ENCODE results near the gene DNAH9.

Gene DNAH9

DNA sequence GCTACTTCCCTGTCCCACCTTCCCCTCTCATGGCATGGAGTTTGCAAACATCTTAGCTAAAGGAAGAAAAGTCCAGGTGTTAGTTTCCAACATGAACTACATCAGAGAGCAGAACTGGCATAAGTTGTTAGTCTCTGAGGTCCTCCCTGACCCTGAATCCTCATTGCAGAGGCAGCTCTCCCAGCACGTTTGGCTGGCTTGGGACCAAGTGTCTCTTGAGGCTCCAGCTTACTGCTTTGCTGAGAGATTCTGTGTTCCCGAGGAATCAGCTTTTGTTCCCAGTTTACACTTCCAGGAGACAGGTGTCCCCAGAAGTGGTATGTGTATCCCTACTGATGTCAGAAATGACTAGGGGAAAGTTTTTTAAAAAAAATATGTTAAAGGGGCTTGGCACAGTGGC lies 14.7 kb downstream of the DNAH9 start:
- Histone ChIP-seq H3K9me3 (ENCODE audit: insufficient read depth, low read depth, low read length) (no peaks in the 10 kb centered on the region), H3K27ac (ENCODE audit: low read length) (no peak overlapping the region), H3K4me1 (ENCODE audit: insufficient read depth, low read length) (no peaks in the 10 kb centered on the region), H3K4me3 (ENCODE audit: low read length) (no peak overlapping the region), H3K9ac (ENCODE audit: low read depth, low read length) (no peak overlapping the region), H3K27me3 (ENCODE audit: insufficient read depth, low read length) (no peaks in the 10 kb centered on the region), H3K36me3 (ENCODE audit: insufficient read depth, low read depth, low read length) (no peaks in the 10 kb centered on the region)

GRCh38 chr17:11618861-11619566 lies 20.7 kb downstream of the DNAH9 start:
- no peak overlapping the region for H3K9ac ChIP-seq (ENCODE audit: low read depth, low read length)
- no peaks in the 10 kb centered on the region for H3K4me1 ChIP-seq (ENCODE audit: insufficient read depth, low read length)
- H3K4me3 ChIP-seq (ENCODE audit: low read length), result no peak overlapping the region
- H3K27ac ChIP-seq (ENCODE audit: low read length), result no peak overlapping the region
- H3K36me3 ChIP-seq (ENCODE audit: insufficient read depth, low read depth, low read length), result no peaks in the 10 kb centered on the region
- no peaks in the 10 kb centered on the region for H3K9me3 ChIP-seq (ENCODE audit: insufficient read depth, low read depth, low read length)
- no peaks in the 10 kb centered on the region for H3K27me3 ChIP-seq (ENCODE audit: insufficient read depth, low read length)

- Histone ChIP-seq H3K4me1 (ENCODE audit: insufficient read depth, low read length) (no peaks in the 10 kb centered on the region), H3K4me3 (ENCODE audit: low read length) (no peak overlapping the region), H3K27me3 (ENCODE audit: insufficient read depth, low read length) (no peaks in the 10 kb centered on the region), H3K9ac (ENCODE audit: low read depth, low read length) (no peak overlapping the region), H3K36me3 (ENCODE audit: insufficient read depth, low read depth, low read length) (no peaks in the 10 kb centered on the region), H3K9me3 (ENCODE audit: insufficient read depth, low read depth, low read length) (no peaks in the 10 kb centered on the region), H3K27ac (ENCODE audit: low read length) (no peak overlapping the region)
Observed at GRCh38 chr17:11622492-11622891, 24.2 kb downstream of the DNAH9 start.

DNA sequence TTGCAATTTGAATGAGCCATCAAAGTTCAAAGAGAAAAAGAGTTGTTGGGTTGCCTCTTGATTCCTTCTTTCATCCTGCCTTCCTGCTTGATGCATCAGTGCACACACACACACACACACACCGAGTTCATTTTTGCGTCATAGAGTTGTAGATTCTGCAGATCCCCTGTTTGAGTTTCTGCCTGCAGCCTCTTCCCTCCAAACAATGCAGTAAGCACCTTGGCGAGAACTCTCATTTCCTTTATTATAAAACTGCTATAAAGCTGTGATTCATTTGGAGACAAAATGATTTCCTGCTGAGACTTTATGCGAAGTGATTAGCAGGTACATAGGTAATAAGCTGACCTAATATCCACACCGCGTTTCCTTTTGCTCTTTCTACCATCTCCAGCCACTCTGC lies 26.7 kb downstream of the DNAH9 start:
- Histone ChIP-seq H3K36me3 (ENCODE audit: insufficient read depth, low read depth, low read length) (no peaks in the 10 kb centered on the region), H3K4me1 (ENCODE audit: insufficient read depth, low read length) (no peaks in the 10 kb centered on the region), H3K4me3 (ENCODE audit: low read length) (no peak overlapping the region), H3K9ac (ENCODE audit: low read depth, low read length) (no peak overlapping the region), H3K27ac (ENCODE audit: low read length) (no peak overlapping the region), H3K9me3 (ENCODE audit: insufficient read depth, low read depth, low read length) (no peaks in the 10 kb centered on the region), H3K27me3 (ENCODE audit: insufficient read depth, low read length) (no peaks in the 10 kb centered on the region)

DNA sequence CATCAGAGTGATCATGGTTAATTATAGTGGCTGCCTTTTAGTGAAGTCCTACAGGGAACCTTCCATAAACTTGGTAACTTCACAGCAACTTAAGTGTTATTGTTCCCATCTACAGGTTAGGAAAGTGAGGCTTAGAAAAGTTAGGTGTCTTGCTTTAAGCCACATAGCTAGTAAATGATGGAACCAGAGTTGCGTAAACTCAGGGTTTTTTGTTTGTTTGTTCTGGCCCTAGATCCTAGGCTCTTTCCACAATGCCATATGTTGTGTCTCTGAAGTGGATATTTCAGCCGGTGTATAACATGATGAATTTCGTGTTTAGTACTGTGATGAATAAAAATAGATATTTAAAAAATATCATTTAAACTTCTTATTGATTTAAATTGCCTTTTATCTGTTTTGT lies 27.6 kb downstream of the DNAH9 start:
- H3K4me3 ChIP-seq (ENCODE audit: low read length), result no peak overlapping the region
- H3K27ac ChIP-seq (ENCODE audit: low read length), result no peak overlapping the region
- H3K9me3 ChIP-seq (ENCODE audit: insufficient read depth, low read depth, low read length), result no peaks in the 10 kb centered on the region
- H3K9ac ChIP-seq (ENCODE audit: low read depth, low read length), result no peak overlapping the region
- no peaks in the 10 kb centered on the region for H3K4me1 ChIP-seq (ENCODE audit: insufficient read depth, low read length)
- H3K36me3 ChIP-seq (ENCODE audit: insufficient read depth, low read depth, low read length), result no peaks in the 10 kb centered on the region
- H3K27me3 ChIP-seq (ENCODE audit: insufficient read depth, low read length), result no peaks in the 10 kb centered on the region

DNA sequence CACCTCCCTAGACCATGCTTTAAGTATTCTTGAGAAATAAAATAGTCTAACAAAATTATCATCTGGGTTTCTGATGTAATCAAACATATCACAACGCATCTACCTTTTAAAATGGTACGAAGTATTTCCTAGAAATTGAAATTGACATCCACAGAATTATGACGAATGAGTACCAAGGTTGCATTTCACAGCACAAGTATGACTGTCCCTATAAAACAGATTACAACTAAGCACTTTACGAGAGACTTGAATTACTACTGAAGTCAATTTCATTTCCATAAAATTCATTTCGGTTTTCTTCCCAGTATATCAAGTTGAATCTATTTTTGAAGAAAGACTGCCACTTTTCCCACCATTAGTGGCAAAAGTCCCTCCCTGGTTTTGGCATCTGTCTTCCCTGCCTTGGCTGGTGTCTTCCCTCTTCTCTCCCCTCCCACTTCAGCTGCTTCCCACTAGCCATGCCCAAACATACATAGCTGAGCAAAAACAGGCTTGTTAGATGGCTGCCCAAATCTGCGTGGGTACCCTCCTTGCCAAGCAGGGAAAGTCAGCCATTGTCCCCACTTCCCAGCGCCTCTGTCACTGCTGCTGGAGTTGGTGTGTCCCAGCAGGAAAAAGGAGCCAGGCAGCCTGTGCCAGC lies 29.2 kb downstream of the DNAH9 start:
- H3K9me3 ChIP-seq (ENCODE audit: insufficient read depth, low read depth, low read length), result no peaks in the 10 kb centered on the region
- no peaks in the 10 kb centered on the region for H3K27me3 ChIP-seq (ENCODE audit: insufficient read depth, low read length)
- H3K36me3 ChIP-seq (ENCODE audit: insufficient read depth, low read depth, low read length), result no peaks in the 10 kb centered on the region
- no peak overlapping the region for H3K27ac ChIP-seq (ENCODE audit: low read length)
- H3K4me3 ChIP-seq (ENCODE audit: low read length), result no peak overlapping the region
- no peaks in the 10 kb centered on the region for H3K4me1 ChIP-seq (ENCODE audit: insufficient read depth, low read length)
- H3K9ac ChIP-seq (ENCODE audit: low read depth, low read length), result no peak overlapping the region

DNA sequence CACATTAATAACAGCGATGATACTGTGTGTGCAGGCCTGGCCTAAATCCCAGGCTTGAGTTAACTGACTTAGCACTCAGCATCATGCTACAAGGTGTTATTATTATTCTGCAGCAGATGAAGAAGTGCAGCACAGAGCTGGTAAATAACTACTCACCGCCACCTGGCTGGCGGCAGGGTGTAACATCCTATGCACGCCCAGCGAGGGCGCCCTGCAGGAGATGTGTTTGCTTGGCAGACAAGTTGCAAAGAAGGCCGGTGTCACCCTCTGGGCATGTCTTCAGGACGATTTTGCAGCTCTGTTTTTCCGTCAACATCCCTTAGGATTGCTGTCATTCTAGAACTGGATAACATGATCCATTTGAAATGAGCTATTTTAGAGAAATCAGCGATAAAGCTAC lies 30.1 kb downstream of the DNAH9 start:
- no peak overlapping the region for H3K4me3 ChIP-seq (ENCODE audit: low read length)
- no peaks in the 10 kb centered on the region for H3K27me3 ChIP-seq (ENCODE audit: insufficient read depth, low read length)
- H3K4me1 ChIP-seq (ENCODE audit: insufficient read depth, low read length), result no peaks in the 10 kb centered on the region
- no peak overlapping the region for H3K27ac ChIP-seq (ENCODE audit: low read length)
- no peak overlapping the region for H3K9ac ChIP-seq (ENCODE audit: low read depth, low read length)
- no peaks in the 10 kb centered on the region for H3K9me3 ChIP-seq (ENCODE audit: insufficient read depth, low read depth, low read length)
- H3K36me3 ChIP-seq (ENCODE audit: insufficient read depth, low read depth, low read length), result no peaks in the 10 kb centered on the region

- no peaks in the 10 kb centered on the region for H3K27me3 ChIP-seq (ENCODE audit: insufficient read depth, low read length)
- no peak overlapping the region for H3K27ac ChIP-seq (ENCODE audit: low read length)
- H3K36me3 ChIP-seq (ENCODE audit: insufficient read depth, low read depth, low read length), result no peaks in the 10 kb centered on the region
- no peak overlapping the region for H3K4me3 ChIP-seq (ENCODE audit: low read length)
- no peak overlapping the region for H3K9ac ChIP-seq (ENCODE audit: low read depth, low read length)
- H3K9me3 ChIP-seq (ENCODE audit: insufficient read depth, low read depth, low read length), result no peaks in the 10 kb centered on the region
- H3K4me1 ChIP-seq (ENCODE audit: insufficient read depth, low read length), result no peaks in the 10 kb centered on the region
Observed at GRCh38 chr17:11628831-11629230, 30.6 kb downstream of the DNAH9 start.

GRCh38 chr17:11636771-11637170 lies 38.5 kb downstream of the DNAH9 start:
- Histone ChIP-seq H3K27ac (ENCODE audit: low read length) (no peak overlapping the region), H3K4me3 (ENCODE audit: low read length) (no peak overlapping the region), H3K9me3 (ENCODE audit: insufficient read depth, low read depth, low read length) (no peaks in the 10 kb centered on the region), H3K9ac (ENCODE audit: low read depth, low read length) (no peak overlapping the region), H3K36me3 (ENCODE audit: insufficient read depth, low read depth, low read length) (no peaks in the 10 kb centered on the region), H3K27me3 (ENCODE audit: insufficient read depth, low read length) (no peaks in the 10 kb centered on the region), H3K4me1 (ENCODE audit: insufficient read depth, low read length) (no peaks in the 10 kb centered on the region)

- H3K4me1 ChIP-seq (ENCODE audit: insufficient read depth, low read length), result no peaks in the 10 kb centered on the region
- H3K27ac ChIP-seq (ENCODE audit: low read length), result no peak overlapping the region
- no peaks in the 10 kb centered on the region for H3K9me3 ChIP-seq (ENCODE audit: insufficient read depth, low read depth, low read length)
- H3K4me3 ChIP-seq (ENCODE audit: low read length), result no peak overlapping the region
- no peak overlapping the region for H3K9ac ChIP-seq (ENCODE audit: low read depth, low read length)
- H3K27me3 ChIP-seq (ENCODE audit: insufficient read depth, low read length), result no peaks in the 10 kb centered on the region
- H3K36me3 ChIP-seq (ENCODE audit: insufficient read depth, low read depth, low read length), result no peaks in the 10 kb centered on the region
Observed at GRCh38 chr17:11637796-11638195, 39.5 kb downstream of the DNAH9 start.

GRCh38 chr17:11638700-11639265 lies 40.5 kb downstream of the DNAH9 start:
- H3K4me3 ChIP-seq (ENCODE audit: low read length), result no peak overlapping the region
- H3K27me3 ChIP-seq (ENCODE audit: insufficient read depth, low read length), result no peaks in the 10 kb centered on the region
- no peaks in the 10 kb centered on the region for H3K4me1 ChIP-seq (ENCODE audit: insufficient read depth, low read length)
- H3K9me3 ChIP-seq (ENCODE audit: insufficient read depth, low read depth, low read length), result no peaks in the 10 kb centered on the region
- no peaks in the 10 kb centered on the region for H3K36me3 ChIP-seq (ENCODE audit: insufficient read depth, low read depth, low read length)
- H3K27ac ChIP-seq (ENCODE audit: low read length), result no peak overlapping the region
- H3K9ac ChIP-seq (ENCODE audit: low read depth, low read length), result no peak overlapping the region

GRCh38 chr17:11639736-11640462 lies 41.6 kb downstream of the DNAH9 start:
- no peaks in the 10 kb centered on the region for H3K36me3 ChIP-seq (ENCODE audit: insufficient read depth, low read depth, low read length)
- H3K4me1 ChIP-seq (ENCODE audit: insufficient read depth, low read length), result no peaks in the 10 kb centered on the region
- no peak overlapping the region for H3K27ac ChIP-seq (ENCODE audit: low read length)
- H3K4me3 ChIP-seq (ENCODE audit: low read length), result no peak overlapping the region
- H3K9me3 ChIP-seq (ENCODE audit: insufficient read depth, low read depth, low read length), result no peaks in the 10 kb centered on the region
- no peaks in the 10 kb centered on the region for H3K27me3 ChIP-seq (ENCODE audit: insufficient read depth, low read length)
- no peak overlapping the region for H3K9ac ChIP-seq (ENCODE audit: low read depth, low read length)

All from iPS-20b (cell line).